PC-9 (cell line): ENCODE measurements around the gene COLEC11.

Source experiments
- EZH2 ChIP-seq: fragments of 200-600 bp; sonication (generic); IDR thresholded peaks from 2 replicates; pipeline ENCODE4 v1.8.0; 2017; ENCODE audit warnings: antibody characterized with exemption, low read depth
- TF ChIP-seq, protein P1 (sequence below): fragments of 200-600 bp; sonication (generic); conservative IDR thresholded peaks from 2 replicates; pipeline ENCODE4 v1.6.1; 2017; ENCODE audit warnings: mixed run types, antibody characterized with exemption, mild to moderate bottlenecking, moderate library complexity

GRCh38 chr2:3596901-3597417 is 2.0 kb downstream of the COLEC11 start:
- TF ChIP-seq EZH2 = no peak
- TF ChIP-seq, protein P1, sequence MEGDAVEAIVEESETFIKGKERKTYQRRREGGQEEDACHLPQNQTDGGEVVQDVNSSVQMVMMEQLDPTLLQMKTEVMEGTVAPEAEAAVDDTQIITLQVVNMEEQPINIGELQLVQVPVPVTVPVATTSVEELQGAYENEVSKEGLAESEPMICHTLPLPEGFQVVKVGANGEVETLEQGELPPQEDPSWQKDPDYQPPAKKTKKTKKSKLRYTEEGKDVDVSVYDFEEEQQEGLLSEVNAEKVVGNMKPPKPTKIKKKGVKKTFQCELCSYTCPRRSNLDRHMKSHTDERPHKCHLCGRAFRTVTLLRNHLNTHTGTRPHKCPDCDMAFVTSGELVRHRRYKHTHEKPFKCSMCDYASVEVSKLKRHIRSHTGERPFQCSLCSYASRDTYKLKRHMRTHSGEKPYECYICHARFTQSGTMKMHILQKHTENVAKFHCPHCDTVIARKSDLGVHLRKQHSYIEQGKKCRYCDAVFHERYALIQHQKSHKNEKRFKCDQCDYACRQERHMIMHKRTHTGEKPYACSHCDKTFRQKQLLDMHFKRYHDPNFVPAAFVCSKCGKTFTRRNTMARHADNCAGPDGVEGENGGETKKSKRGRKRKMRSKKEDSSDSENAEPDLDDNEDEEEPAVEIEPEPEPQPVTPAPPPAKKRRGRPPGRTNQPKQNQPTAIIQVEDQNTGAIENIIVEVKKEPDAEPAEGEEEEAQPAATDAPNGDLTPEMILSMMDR = no peak
